HG03354 (cell line): Measurements from ENCODE around the gene OASL.

ENCODE experiments used
- ATAC-seq: cut with Tn5 transposase; IDR thresholded peaks from one replicate; pipeline ENCODE4 v1.9.1; 2021; ENCODE audit warnings: mild to moderate bottlenecking; ENCODE audit not compliant: unreplicated experiment, poor library complexity, severe bottlenecking

Gene OASL

GRCh38 chr12:120977531-120978295 lies 61.3 kb downstream of the OASL start:
- no peak for ATAC-seq

GRCh38 chr12:120972870-120973543 lies 66.0 kb downstream of the OASL start:
- no peak for ATAC-seq

- peak; percentile 59 for ATAC-seq
Measured at GRCh38 chr12:120971299-120972180, 67.5 kb downstream of the OASL start.

- ATAC-seq = no peak
Measured at GRCh38 chr12:120970310-120970709, 68.7 kb downstream of the OASL start.
